HG03571 (cell line): Measurements from ENCODE around the gene FPGS.

ENCODE experiments used
- ATAC-seq: cut with Tn5 transposase; IDR thresholded peaks from one replicate; pipeline ENCODE4 v1.9.1; 2021; ENCODE audit not compliant: unreplicated experiment

The FPGS gene

DNA sequence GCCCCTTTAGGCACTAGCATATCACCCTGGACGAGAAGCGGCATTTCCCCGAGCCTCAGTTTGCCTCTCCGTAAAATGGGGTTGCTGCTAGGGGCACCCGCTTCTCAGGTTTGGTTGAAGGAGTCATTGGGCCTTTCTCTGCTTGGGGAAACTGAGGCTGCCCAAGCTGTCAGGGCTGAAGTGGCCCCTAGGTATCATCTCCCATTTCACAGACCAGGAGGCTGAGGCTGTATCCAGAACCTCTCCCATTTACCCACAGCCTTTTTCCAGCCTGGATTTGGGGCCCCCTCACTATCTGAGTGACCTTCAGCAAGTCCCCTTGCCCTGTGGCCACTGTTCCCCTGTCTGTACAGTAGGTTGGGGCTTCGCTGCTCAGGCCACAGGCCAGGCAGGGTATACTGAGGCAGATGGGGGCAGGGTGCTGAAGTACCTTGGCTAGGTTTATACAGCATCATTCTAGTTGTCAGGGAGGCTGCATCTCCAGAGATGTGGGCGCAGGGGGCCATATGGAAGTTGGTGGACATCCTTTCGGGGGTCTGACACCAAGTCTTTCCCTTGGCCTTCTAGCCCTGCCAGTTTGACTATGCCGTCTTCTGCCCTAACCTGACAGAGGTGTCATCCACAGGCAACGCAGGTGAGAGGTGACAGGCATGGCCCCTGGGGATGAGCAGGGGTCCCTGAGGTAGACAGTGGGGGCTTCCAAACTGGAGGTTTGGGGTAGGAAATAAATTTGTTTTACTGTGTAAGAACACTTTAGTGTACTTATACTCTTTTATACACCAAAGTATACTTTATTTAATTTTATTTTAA, 7.9 kb downstream of the FPGS start:
- no peak for ATAC-seq

DNA sequence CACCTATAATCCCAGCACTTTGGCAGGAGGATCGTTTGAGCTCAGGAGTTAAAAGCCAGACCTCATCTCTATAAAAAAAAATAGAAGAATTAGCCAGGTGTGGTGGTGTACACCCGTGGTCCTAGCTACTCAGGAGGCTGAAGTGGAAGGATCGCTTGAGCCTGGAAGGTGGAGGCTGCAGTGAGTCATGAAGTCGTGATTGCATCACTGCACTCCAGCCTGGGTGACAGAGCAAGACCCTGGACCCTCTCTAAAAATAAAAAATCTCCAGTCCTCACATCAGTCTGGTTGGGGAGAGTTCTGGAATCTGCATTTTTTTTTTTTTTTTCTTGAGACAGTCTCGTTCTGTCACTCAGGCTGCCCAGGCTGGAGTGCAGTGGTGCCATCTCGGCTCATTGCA, 9.3 kb downstream of the FPGS start:
- no peak for ATAC-seq

DNA sequence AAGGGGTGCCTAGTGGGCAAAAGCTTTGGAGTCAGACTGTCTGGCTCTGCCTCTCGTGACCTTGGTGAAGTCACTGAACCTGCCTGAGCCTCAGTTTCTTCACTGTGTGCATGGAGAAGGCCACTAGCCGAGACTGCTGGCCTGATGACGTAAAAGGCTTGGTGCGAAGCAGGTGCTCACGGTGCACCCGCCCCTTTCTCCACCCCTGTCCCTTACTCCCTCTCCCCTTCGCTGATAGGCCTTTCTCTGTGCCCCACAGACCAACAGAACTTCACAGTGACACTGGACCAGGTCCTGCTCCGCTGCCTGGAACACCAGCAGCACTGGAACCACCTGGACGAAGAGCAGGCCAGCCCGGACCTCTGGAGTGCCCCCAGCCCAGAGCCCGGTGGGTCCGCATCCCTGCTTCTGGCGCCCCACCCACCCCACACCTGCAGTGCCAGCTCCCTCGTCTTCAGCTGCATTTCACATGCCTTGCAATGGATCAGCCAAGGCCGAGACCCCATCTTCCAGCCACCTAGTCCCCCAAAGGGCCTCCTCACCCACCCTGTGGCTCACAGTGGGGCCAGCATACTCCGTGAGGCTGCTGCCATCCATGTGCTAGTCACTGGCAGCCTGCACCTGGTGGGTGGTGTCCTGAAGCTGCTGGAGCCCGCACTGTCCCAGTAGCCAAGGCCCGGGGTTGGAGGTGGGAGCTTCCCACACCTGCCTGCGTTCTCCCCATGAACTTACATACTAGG, 10.4 kb downstream of the FPGS start:
- no peak for ATAC-seq

DNA sequence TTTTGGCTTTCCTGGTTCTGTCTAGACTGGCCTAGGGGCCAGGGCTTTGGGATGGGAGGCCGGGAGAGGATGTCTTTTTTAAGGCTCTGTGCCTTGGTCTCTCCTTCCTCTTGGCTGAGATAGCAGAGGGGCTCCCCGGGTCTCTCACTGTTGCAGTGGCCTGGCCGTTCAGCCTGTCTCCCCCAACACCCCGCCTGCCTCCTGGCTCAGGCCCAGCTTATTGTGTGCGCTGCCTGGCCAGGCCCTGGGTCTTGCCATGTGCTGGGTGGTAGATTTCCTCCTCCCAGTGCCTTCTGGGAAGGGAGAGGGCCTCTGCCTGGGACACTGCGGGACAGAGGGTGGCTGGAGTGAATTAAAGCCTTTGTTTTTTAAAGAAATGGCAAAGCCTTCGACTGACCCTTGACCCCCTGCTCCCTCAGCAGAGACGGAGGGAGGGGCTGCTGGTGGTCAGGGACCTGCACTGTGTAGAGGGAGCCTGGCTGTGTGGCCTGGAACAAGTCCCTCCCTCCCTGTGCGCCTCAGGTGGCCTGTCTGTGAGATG, 11.1 kb downstream of the FPGS start:
- no peak for ATAC-seq

DNA sequence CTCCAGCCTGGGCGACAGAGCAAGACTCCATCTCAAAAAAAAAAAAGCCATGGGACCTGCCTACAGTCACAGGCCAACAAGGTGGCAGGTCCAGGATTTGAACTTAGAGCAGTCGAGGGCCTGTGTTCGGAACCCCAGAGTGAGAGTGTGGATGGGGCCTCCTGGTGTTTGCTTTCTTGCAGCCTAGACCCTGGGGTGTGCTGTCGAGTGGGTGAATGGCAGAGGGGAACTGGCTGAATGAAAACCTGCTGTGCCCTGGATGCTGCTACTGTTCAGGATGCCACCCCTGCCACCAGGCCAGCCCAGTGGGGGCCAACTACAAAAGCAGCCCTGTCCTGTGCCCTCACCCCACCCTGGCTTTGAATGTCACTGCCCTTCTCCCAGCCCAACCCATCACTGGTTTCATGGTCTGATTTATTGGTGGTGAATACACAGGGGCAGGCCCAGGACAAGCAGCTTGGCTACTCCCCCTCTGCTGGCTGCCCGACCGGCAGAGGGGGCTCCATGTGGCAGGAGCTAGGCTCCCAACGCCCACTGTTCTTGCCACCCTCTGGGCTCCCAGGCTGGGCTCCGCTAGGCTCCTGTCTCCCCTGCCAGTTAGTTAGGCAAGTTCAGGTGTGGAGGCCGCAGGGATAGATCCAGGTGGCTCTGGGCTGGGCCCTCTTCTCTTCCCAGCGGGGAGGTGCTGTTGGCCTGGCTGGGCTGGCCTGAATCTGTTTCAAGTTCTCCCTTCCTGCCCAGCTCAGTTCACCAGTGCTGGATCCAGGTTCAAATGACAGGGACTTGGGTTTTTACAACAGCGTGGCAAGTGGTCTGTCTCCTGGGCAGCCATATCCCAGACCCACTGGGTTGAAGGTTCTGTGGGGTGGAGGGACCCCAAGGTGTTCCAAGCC, 12.2 kb downstream of the FPGS start:
- no peak for ATAC-seq

DNA sequence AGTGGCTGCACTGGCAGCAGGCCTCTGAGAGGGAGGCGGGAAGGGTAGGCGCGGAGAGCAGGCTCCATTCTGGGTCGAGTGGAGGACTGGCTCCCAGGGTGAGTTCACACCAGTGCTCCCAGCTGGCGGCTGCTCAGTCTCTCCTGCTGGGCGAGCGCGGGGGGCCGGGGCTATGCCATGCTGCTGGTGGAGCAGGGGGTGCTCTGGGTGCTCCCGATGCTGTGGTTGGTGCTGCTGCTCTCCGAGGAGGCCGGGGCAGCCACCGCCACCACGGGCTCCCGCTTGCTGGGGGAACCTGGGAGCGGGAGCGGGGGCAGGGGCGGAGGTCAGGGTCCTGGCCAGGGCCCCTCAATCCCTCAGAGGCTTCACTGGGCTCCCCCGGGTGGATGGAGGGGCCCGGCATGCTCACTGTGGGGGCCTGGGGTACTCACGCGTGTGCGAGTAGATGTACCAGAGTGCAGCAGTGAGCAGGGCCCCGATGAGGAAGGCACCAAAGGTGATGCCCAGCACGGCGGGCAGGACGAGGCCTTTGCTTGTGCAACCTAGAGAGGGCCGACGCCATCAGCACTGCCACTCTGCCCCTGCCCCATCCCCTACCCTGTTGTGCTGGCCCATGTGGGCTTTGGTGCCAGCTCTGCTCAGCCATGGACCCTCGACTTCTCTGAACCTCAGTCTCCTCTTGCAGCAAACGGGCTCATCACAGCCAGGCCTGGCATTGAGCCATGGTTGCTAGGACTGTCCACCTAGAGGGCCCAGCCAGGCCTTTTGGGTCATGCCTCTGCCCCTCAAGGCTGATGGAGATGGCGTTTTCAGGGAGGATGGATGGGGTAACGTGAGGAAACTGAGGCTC, 13.1 kb downstream of the FPGS start:
- no peak for ATAC-seq

DNA sequence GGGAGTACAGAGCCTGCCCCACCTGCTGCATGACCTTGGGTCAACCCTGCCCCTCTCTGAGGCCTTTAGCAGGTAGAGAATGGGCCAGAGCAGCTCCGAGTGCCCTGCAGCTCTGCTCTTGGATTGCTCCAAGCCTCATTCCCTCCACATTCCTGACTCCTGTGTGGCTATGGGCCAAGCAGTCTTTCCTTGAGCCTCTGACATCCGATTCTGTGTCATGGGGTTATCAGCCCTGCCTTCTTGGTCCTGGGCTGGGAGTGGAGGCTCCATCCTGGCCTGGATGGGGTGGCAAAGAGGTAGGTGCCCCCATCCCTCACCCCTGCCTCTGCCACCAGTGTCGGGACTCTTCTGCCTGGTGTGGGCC, 13.7 kb downstream of the FPGS start:
- no peak for ATAC-seq

DNA sequence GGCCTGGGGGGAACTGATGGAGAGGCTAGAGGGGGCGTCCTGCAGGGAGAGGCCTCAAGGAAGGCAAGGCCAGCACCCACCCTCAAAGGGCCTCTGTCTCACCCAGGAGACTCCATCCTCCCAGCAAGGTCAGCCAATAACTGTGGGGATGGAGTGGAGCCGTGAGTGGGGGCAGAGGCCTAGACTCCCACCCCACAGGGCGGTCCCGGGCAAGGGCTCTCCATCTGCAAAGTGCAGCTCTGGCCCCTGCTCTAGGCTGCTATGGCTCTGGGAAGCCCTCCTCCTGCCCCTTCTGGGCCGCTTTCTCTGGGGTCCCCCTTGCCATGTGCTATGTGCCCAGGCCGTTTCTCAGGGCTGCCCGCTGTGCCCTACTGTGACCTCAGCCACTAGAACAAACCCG, 14.0 kb downstream of the FPGS start:
- no peak for ATAC-seq

DNA sequence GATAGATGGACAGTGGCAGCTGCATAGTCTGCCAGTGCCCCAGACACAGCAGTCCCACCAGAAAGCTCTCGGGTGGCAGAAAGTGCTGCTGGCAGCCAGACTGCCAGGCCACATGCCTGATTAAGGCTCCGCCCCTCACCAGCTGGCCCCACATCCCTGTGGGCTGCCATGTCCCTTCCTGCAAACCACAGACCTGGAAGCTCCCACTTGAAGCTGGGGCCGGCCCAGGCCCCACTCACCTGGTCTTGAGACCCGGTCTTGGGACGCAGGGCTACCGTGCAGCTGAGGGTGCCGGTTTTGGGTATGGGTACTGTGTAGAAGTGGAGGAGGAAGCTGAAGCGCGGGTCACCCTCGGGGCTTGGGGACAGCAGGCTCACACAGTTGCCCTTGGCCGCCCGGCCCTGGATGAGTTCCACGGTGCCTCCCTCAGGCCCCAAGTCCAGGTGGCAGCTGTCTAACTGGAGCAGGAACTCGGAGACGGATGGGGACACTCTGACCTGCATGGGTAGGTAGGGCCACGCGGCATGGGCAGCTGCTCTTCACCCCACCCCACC, 15.3 kb downstream of the FPGS start:
- ATAC-seq, result no peak

DNA sequence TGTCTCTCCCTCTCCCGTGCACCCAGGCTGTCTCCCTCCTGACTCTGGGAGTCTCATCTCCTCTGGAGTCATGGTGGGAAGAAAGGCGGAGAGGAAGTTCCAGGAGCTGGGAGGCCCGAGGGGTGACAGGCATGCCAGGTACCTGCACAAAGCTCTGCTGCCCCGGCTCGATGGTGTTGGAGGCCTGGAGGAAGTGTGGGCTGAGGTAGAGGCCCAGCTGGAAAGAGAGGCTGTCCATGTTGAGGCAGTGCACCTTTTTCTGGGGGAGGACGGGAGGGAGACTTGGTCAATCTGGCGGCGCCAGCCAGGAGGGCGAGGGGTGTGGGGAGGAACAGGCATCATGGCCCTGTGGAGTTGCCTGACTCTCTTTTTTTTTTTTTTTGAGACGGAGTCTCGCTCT, 15.9 kb downstream of the FPGS start:
- no peak for ATAC-seq

DNA sequence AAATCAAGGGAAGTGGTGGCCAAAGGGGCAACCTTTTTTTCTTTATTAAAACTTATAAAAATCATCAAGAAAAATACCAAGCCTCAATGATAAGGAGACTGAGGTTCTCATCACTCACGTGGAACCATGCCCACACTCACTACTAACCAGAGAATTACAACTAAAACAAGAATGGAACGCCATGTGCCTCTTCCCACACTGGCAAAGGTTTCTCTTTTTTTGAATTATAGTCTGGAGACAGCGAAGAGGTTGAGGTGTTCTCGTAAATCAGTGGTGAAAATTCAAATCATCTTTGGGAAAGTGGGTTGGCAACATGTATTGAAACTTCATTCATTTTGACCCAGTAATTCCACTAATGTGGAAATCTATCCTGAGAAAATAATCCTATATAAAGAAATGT, 19.4 kb downstream of the FPGS start:
- ATAC-seq, result no peak

DNA sequence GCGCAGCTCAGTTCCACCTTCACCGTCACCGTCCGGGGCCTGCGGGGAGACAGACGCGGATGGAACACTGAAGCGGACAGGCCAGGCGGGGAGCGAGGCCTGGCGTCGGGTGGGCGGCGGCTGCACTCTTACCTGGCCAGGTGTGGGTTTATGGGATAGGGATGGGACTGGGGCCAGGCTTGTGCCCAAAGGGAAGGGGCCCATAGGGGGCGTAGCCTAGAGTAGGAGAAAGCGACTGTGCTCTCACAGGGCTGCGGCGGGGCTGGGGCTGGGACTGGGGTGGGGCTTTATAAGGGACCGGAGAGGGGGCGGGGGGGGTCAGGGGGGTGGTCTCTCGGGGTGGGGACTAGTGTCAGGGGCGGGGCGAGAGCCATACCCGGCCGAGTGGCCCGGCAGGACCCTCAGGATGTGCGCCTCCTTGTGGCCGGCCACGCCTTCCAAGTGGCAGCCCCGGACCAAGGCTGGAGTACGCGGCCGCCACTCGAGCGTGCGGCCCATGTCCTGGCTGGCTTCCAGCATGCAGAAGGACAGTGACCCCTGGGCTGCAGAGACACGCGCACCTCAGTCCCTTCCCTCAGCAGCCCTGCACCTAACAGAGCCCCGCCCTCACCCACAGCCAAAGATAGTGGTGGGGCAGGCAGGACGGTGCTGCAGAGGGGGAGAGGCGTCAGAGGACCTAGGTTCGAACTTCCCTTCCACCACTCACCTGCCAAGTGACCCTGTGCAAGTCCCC, 22.8 kb downstream of the FPGS start:
- ATAC-seq, result no peak

DNA sequence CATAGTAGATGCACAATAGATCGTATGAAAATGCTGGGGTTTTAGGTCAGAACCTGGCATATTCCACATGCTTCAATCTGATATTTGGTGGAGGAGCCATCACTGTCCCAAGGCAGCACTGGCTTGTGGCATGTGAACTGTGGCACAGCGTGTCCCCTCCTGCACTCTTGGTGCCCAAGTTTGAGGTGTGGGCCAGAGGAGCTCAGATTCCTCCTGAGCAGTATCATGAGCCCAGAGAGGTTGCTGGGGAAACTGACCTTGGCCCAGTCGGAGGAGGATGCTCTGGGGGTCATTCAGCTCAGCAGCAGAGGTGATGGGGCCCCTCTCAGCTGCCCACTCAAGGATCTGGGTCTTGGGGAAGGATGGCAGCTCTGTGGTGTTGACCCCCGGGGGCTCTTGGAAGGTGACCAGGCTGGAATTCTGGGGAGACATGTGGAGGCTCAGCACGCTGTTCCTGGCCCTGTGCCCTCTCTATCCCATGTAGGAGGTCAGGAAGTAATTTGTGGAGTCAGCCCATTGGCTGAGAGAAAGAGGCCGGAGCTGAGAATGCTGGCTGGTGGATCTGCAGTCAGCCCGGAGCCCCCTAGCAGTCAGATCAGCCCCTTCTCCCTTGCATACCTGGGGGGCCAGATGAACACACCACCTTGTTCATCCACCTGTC, 23.7 kb downstream of the FPGS start:
- ATAC-seq, result no peak

DNA sequence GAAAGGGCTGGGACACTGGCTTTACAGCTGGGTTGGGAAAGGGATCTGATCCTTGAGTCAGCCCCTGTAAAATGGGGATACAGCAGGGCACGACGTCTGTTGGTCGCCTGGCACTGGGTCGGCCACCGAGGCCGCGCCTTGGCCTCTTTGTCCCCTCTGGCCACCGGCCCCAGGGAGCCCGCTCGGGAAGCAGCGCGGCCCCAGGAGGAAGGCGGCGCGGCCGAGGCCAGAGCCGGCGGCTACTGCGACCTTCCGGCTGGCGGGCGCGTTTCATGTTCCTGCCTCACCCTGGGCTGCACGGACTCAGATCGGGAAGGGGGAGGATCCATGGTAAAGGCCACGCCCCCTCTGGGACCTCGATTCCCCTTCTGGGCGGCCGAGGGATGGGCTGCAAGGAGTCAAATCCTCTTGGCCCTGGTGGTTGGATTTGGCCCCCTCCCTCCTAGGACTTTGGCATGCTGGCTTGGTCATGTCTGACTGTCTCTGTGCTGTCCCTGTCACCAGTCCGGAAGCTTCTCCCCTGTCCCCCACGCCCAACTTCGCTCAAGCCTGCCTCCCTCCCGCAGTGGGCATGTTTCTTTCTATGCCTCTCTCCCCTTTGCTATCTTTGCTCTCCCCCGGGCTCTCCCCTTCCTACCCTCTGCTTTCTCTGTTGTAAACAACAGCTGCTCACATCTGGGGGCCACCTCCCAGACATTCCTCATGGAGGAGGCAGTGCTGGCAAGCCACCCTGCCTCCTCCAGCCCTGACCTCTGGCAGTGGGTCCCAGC, 25.8 kb downstream of the FPGS start:
- ATAC-seq, result no peak

DNA sequence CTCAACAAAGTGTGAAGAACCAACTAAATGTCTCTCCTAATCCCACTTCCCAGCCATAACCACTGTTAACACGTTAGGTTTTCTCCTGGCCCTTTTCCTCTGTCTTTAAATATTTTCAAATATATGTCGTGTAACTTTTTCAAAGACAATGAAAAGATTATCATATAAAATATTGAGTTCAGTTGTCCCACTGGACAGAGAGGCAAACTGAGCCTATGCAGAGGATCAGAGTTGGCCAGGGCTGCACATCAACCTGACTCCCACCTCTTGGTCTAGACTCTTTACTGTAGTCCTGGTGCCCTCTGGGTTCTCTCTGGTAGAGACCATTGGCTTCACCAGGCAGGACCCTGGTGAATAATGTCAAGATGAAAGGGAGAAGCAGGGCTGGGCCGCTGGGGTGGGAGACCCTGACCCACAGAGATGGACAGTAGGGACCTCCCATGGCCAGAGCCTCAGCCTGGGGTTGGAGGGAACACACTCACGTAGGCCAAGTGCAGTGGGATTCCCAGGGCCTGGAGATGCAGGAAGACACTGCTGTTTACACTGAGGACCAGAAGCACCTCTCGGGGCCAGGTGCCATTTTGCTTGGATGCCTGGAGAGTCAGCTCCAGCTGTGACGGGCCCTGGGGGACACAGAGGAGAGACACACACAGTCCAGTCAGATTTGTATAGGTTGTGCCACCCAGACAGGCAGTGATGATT, 26.7 kb downstream of the FPGS start:
- ATAC-seq, result no peak

DNA sequence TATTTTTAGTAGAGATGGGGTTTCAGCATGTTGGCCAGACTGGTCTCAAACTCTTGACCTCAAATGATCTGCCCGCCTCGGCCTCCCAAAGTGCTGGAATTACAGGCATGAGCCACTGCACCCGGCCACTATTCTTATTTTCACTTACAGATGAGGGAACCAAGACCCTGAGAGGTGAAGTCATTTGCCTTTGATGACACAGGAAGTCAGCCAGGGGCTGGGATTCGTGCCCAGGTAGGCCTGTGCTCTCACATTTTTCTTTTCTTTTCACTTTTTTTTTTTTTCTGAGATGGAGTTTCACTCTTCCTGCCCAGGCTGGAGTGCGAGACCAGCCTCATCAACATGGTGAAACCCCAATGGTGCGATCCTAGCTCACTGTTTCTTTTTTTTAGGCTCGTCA, 29.6 kb downstream of the FPGS start:
- no peak for ATAC-seq

DNA sequence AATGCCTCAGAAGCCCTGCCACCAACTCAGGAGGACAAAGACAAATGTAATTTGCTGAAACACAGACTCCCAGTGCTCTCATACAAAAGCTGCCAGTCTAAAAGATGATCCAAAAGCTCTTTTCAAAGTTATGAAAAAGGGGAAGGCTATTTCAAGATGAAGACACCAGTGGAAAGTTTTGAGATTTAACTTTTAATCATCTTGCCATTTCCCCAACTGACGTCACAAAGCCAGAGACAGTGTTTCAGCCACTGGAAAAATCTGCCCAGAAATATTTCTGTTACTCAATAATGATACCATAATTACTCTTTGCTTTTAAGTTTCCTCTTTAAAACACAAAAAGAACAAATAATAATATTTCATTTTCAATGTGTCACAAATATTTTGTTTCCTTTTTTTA, 30.9 kb downstream of the FPGS start:
- ATAC-seq, result no peak
